Measurements from ENCODE around the gene SCMH1. TPM values are rescaled to one million over a fixed set of nuclear protein-coding genes. Genes with fewer than 3 reads are reported as not detected.

SCMH1 gene
- total RNA-seq, 1 experiment from 2014 or later: 16.5 TPM

- no peak overlapping the region for H4K91ac ChIP-seq (ENCODE audit: insufficient read length, low read depth, low read length)
- H2AK5ac ChIP-seq (ENCODE audit: insufficient read length, low read length): no peak overlapping the region
- H3T11ph ChIP-seq (ENCODE audit: low read length): no peak overlapping the region
- no peak overlapping the region for H2BK5ac ChIP-seq (ENCODE audit: insufficient read length, low read length)
- Mint-ChIP-seq H3K4me3 (no peak overlapping the region), H3K9me3 (peaks cover 10 to 23% of the 10 kb centered on the region in 2 experiments), H3K36me3 (ENCODE audit: insufficient read depth in 1 of 3, low read depth in 3 of 3) (peaks cover 18 to 25% (median 21%) of the 10 kb centered on the region in 3 experiments), H3K27ac (no peak overlapping the region), H3K27me3 (ENCODE audit: low read depth) (no peaks in the 10 kb centered on the region), H3K4me1 (peaks cover 4 to 5% of the 10 kb centered on the region in 2 experiments; a peak in 2 of 4 replicates)
- H3K23ac ChIP-seq (ENCODE audit: insufficient read length, low read depth, low read length): no peak overlapping the region
- no peak overlapping the region for H3K4me2 ChIP-seq (ENCODE audit: insufficient read depth, insufficient read length, low read length)
- H3K4me1 ChIP-seq (ENCODE audit: insufficient read depth, low read length): no peaks in the 10 kb centered on the region
- DNase-seq: no peak
- no peak overlapping the region for H2BK15ac ChIP-seq (ENCODE audit: low read depth, low read length)
- no peak overlapping the region for H3K9ac ChIP-seq (ENCODE audit: extremely low read depth, insufficient read length, low read length)
- no peak overlapping the region for H2BK120ac ChIP-seq (ENCODE audit: low read depth, low read length, poor library complexity, severe bottlenecking)
- H3K79me1 ChIP-seq (ENCODE audit: insufficient read depth, low read depth, low read length, poor library complexity, severe bottlenecking): no peaks in the 10 kb centered on the region
- H3K56ac ChIP-seq (ENCODE audit: insufficient read length, low read depth, low read length): no peak overlapping the region
- no peak overlapping the region for H2BK12ac ChIP-seq (ENCODE audit: insufficient read length, low read depth, low read length)
- H3K9me3 ChIP-seq (ENCODE audit: control insufficient read depth, low read depth, low read length): peaks cover 8% of the 10 kb centered on the region
- H3K18ac ChIP-seq (ENCODE audit: insufficient read length, low read depth, low read length): no peak overlapping the region
- H4K8ac ChIP-seq (replicated peaks; ENCODE audit: insufficient read length, low read depth, low read length): no peak overlapping the region
- H2BK20ac ChIP-seq (ENCODE audit: low read depth, low read length, poor library complexity, severe bottlenecking): no peak overlapping the region
- no peaks in the 10 kb centered on the region for H3K23me2 ChIP-seq (ENCODE audit: insufficient read length, low read depth, low read length, poor library complexity, severe bottlenecking)
- no peak overlapping the region for H4K5ac ChIP-seq (ENCODE audit: insufficient read length, low read depth, low read length)
- H3K4ac ChIP-seq (ENCODE audit: low read depth, low read length): no peak overlapping the region
- no peaks in the 10 kb centered on the region for H3K79me2 ChIP-seq (ENCODE audit: insufficient read depth, low read length)
- no peak overlapping the region for H3K27ac ChIP-seq (ENCODE audit: insufficient read length, low read depth, low read length)
- no peaks in the 10 kb centered on the region for H4K20me1 ChIP-seq (ENCODE audit: control insufficient read depth, insufficient read depth, insufficient read length)
- TF ChIP-seq CTCF (conservative IDR thresholded peaks at IDR 0.05): no peak
- H3K27me3 ChIP-seq (ENCODE audit: insufficient read depth, low read length): no peaks in the 10 kb centered on the region
- no peak overlapping the region for H2AFZ ChIP-seq (ENCODE audit: low read length)
- no peak overlapping the region for H3K14ac ChIP-seq (ENCODE audit: insufficient read depth, low read length)
Observed at GRCh38 chr1:41221995-41222394, 20.1 kb downstream of the SCMH1 start.

Data from H9 (cell line).